ACHN (cell line): Measurements from ENCODE around the gene MAPK4.
"Not testable (repeated sequence)": the region's sequence is repeated elsewhere in the genome, so short reads cannot be mapped to it uniquely, and the experiment has no call there.

Experiments used
- DNase-seq: peaks from one replicate; pipeline ENCODE4 v3.0.0-alpha.2; 2015
- in situ Hi-C: cut with HindIII; loops from 2 replicates; pipeline ENCODE4 v1.10.0; 2017; ENCODE audit warnings: low sequenced_read_pairs, low pct_ligation_motif_present, low pct_unique_long_range_greater_than_20kb

Gene MAPK4

DNA sequence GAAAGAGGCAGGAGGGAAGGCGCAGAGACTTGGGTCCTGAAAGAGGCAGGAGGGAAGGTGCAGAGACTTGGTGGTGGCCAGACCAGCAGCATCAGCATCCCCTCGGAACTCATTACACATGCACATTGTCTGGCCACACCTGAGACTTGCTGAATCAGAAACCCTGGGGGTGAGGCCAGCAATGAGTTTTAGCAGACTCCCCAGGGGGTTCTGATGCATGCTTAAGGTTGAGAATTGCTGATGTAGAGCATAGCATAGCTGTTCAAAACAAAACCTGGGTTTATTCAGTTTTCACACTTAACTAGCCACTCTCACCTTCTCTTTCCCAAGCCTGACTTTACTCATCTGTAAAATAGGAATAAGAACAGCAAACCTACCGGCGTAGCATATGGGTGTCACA, 137.0 kb downstream of the MAPK4 start:
- in situ Hi-C loops, result no loop called here
- DNase-seq, result no peak

GRCh38 chr18:50697509-50697908, 137.6 kb downstream of the MAPK4 start:
- DNase-seq, result no peak
- in situ Hi-C loops, result no loop called here

DNA sequence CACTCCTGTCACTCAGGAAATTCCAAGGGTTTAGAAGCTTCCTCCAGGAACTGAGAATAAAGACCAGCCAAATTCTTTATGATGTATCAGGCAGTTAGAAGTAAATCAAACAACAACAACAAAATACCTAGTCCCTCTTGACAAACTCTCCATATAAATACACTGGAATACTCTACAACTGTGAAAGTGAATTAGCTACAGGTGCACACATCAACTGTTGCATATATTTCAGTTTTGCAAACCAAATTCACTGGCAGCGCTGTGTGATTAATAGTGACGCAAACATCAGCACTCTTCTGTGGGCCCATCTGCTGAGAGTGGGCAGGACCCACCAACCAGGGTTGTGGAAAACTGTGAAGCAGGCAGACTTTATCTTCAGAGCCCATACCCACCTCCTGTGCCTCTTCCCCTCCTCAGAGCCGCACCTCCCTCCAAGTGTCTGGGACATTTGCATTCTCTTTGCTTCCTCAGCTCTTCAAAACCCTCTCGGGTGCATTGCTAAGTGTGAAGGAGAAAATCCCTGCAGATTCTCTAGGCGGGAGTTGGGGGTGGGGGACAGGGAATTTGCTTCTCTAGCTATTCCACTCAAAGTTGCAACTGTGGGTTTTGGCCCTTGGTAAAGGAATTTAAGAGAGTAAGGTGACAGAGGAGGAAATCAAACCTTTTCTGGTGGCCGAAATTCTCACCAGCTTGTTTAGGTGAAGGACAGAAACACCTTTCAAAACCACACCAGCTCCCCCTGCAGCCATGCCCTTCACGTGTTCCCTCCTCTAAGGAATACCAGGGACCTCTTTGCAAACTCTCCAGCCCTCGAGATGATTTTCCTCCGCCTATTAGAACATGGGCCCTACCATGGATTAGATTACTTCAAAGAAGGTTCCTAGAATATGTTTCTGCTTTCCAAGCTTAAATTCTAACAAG, 140.6 kb downstream of the MAPK4 start:
- no peak for DNase-seq
- in situ Hi-C loops, result no loop called here

DNA sequence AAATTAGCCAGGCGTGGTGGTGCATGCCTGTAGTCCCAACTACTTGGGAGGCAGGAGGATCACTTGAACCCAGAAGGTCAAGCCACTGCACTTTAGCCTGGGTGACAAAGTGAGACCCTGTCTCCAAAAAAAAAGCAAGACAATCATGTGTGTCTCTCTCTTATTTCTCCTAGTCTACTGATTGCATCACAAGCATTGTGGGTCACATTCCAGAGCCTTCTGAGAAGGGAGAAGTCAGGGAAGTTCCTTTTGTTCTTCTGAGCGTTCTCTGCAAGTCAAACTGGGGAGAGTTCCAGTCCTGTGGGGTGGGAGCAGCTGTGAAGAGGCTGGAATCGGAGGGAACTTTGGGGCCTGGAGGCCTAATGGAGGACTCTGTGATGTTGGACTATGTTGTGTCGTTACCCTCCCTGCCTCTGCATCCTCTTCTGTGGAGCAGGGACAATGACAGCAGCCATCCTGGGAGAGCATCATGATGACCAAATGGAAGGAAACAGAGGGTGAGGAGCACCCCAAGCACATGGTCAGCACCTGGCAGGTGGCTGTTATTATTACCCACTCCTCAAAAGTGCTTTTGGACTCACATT, 144.6 kb downstream of the MAPK4 start:
- in situ Hi-C loops, result no loop called here
- DNase-seq, result no peak

- no peak for DNase-seq
- in situ Hi-C loops, result no loop called here
Measured at GRCh38 chr18:50706199-50706598, 146.3 kb downstream of the MAPK4 start.

GRCh38 chr18:50706651-50707050, 146.8 kb downstream of the MAPK4 start:
- in situ Hi-C loops, result no loop called here
- no peak for DNase-seq

GRCh38 chr18:50707297-50707696, 147.4 kb downstream of the MAPK4 start:
- in situ Hi-C loops, DNase-seq: not testable (repeated sequence)

- in situ Hi-C loops, result no loop called here
- DNase-seq, result no peak
Measured at GRCh38 chr18:50707855-50708469, 148.1 kb downstream of the MAPK4 start.

GRCh38 chr18:50709193-50709592, 149.3 kb downstream of the MAPK4 start:
- no peak for DNase-seq
- in situ Hi-C loops, result no loop called here

- DNase-seq, result no peak
- in situ Hi-C loops, result no loop called here
Measured at GRCh38 chr18:50711386-50711785, 151.5 kb downstream of the MAPK4 start.

- DNase-seq, result no peak
- in situ Hi-C loops, result no loop called here
Measured at GRCh38 chr18:50715919-50716318, 156.0 kb downstream of the MAPK4 start.

GRCh38 chr18:50716902-50717301, 157.0 kb downstream of the MAPK4 start:
- DNase-seq, result no peak
- in situ Hi-C loops, result no loop called here

GRCh38 chr18:50717563-50717962, 157.7 kb downstream of the MAPK4 start:
- no peak for DNase-seq
- in situ Hi-C loops, result no loop called here

- DNase-seq, result no peak
Measured at GRCh38 chr18:50719471-50720324, 159.8 kb downstream of the MAPK4 start.

DNA sequence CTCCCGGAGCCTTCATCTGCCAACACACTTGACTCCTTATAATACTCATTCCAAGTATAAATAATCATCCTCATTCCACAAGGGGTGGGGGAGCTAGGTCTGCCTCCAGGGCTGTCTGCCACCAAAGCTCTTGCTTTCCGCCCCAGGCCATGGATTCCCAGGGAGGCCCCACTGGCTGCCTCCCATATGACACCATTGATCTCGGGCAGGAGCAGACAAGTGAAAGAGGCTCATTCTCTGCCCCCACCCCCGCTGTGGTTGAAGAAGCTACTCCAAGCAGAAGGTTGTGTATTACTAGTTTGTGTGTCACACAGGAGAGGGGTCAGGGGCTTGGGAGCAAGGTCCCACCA, 160.4 kb downstream of the MAPK4 start:
- in situ Hi-C loops, result no loop called here
- DNase-seq, result no peak

More at GRCh38 chr18:50719471-50720324, 159.8 kb downstream of the MAPK4 start:
- in situ Hi-C loops, result no loop called here

GRCh38 chr18:50721006-50721405, 161.1 kb downstream of the MAPK4 start:
- no peak for DNase-seq
- in situ Hi-C loops, result no loop called here

GRCh38 chr18:50721451-50722120, 161.7 kb downstream of the MAPK4 start:
- in situ Hi-C loops, result no loop called here
- no peak for DNase-seq

- in situ Hi-C loops, result no loop called here
Measured at GRCh38 chr18:50722311-50722710, 162.4 kb downstream of the MAPK4 start.

More at GRCh38 chr18:50722311-50722710, 162.4 kb downstream of the MAPK4 start:
- no peak for DNase-seq
